Mesendoderm (in vitro differentiated cells): ENCODE results near the gene RAB26.

Experiments used
- DNase-seq: peaks from one replicate; pipeline ENCODE4 v3.0.0; 2013
- H2AK5ac ChIP-seq: 2 replicates; pipeline ENCODE4 v1.6.1; 2013; ENCODE audit warnings: low read length, inconsistent platforms
- H2BK120ac ChIP-seq: 2 replicates; pipeline ENCODE4 v1.6.1; 2013; ENCODE audit warnings: low read depth, mild to moderate bottlenecking, low read length, moderate library complexity, mixed read lengths
- H2BK15ac ChIP-seq: replicated peaks from 2 replicates; pipeline ENCODE4 v1.6.1; 2013; ENCODE audit warnings: low read depth, mild to moderate bottlenecking, moderate library complexity
- H2BK5ac ChIP-seq: 2 replicates; pipeline ENCODE4 v1.6.1; 2013; ENCODE audit warnings: low read length, inconsistent platforms
- H3K18ac ChIP-seq: 2 replicates; pipeline ENCODE4 v1.6.1; 2013; ENCODE audit warnings: mild to moderate bottlenecking, low read length, mixed read lengths
- H3K23ac ChIP-seq: one replicate; pipeline ENCODE4 v1.6.1; 2013; ENCODE audit warnings: low read length
- H3K27ac ChIP-seq: 2 replicates; pipeline ENCODE4 v1.5.1; 2013; ENCODE audit warnings: low read depth, mild to moderate bottlenecking, inconsistent platforms, low read length, moderate library complexity
- H3K27me3 ChIP-seq: 2 replicates; pipeline ENCODE4 v1.6.1; 2013; ENCODE audit warnings: low read length, control low read depth, mild to moderate bottlenecking, inconsistent platforms; ENCODE audit not compliant: insufficient read depth, poor library complexity
- H3K36me3 ChIP-seq: 2 replicates; pipeline ENCODE4 v1.6.1; 2013; ENCODE audit warnings: low read length, inconsistent platforms; ENCODE audit not compliant: control insufficient read depth, insufficient read depth
- H3K4ac ChIP-seq: one replicate; pipeline ENCODE4 v1.6.1; 2013; ENCODE audit warnings: low read depth, mild to moderate bottlenecking, low read length, moderate library complexity
- H3K4me1 ChIP-seq: 2 replicates; pipeline ENCODE4 v1.6.1; 2013; ENCODE audit warnings: low read depth, low read length, inconsistent platforms; ENCODE audit not compliant: control insufficient read depth
- H3K4me2 ChIP-seq: 2 replicates; pipeline ENCODE4 v1.6.1; 2013; ENCODE audit warnings: low read length
- H3K4me3 ChIP-seq: 2 replicates; pipeline ENCODE4 v1.5.1; 2013; ENCODE audit warnings: mild to moderate bottlenecking, low read length
- H3K56ac ChIP-seq: one replicate; pipeline ENCODE4 v1.6.1; 2013; ENCODE audit warnings: low read length
- H3K79me1 ChIP-seq: 2 replicates; pipeline ENCODE4 v1.6.1; 2013; ENCODE audit warnings: low read length, inconsistent platforms
- H3K79me2 ChIP-seq: 2 replicates; pipeline ENCODE4 v1.6.1; 2013; ENCODE audit warnings: mild to moderate bottlenecking, low read length; ENCODE audit not compliant: control insufficient read depth, insufficient read depth
- H3K9ac ChIP-seq: 2 replicates; pipeline ENCODE4 v1.6.1; 2013; ENCODE audit warnings: low read length, inconsistent platforms
- H4K5ac ChIP-seq: one replicate; pipeline ENCODE4 v1.6.1; 2013; ENCODE audit warnings: low read length
- H4K8ac ChIP-seq: one replicate; pipeline ENCODE4 v1.6.1; 2013; ENCODE audit warnings: low read depth, mild to moderate bottlenecking, control low read depth, low read length, moderate library complexity
- WGBS: extraction: QIAGEN DNeasy Blood & Tissue Kit; methylation state at CpG from one replicate; pipeline ENCODE4 v1.1.7; 2013; ENCODE audit warnings: low lambda C conversion rate, missing lambda C conversion rate; ENCODE audit not compliant: insufficient coverage; ENCODE audit errors: extremely low coverage; 5-methylcytosine and 5-hydroxymethylcytosine counted together

Gene RAB26

GRCh38 chr16:2170587-2171435 is 22.4 kb downstream of the RAB26 start:
- H2AK5ac ChIP-seq, result no peak overlapping the region
- H2BK5ac ChIP-seq, result no peak overlapping the region
- no peak overlapping the region for H3K56ac ChIP-seq
- no peak overlapping the region for H3K9ac ChIP-seq
- H3K27me3 ChIP-seq, result no peaks in the 10 kb centered on the region
- no peak overlapping the region for H4K5ac ChIP-seq
- WGBS, result no CpG with 5 or more reads among the region's 47 CpGs
- no peak overlapping the region for H4K8ac ChIP-seq
- H3K79me1 ChIP-seq, result peaks cover 5% of the 10 kb centered on the region
- H2BK15ac ChIP-seq, result no peak overlapping the region
- H3K79me2 ChIP-seq, result no peaks in the 10 kb centered on the region
- H3K4me1 ChIP-seq, result no peaks in the 10 kb centered on the region
- no peak for DNase-seq
- no peak overlapping the region for H3K4ac ChIP-seq
- H3K4me3 ChIP-seq, result no peak overlapping the region
- H3K4me2 ChIP-seq, result no peak overlapping the region
- peaks cover 21% of the 10 kb centered on the region for H3K36me3 ChIP-seq
- H3K27ac ChIP-seq, result no peak overlapping the region
- H3K18ac ChIP-seq, result no peak overlapping the region
- no peak overlapping the region for H3K23ac ChIP-seq
- no peak overlapping the region for H2BK120ac ChIP-seq

DNA sequence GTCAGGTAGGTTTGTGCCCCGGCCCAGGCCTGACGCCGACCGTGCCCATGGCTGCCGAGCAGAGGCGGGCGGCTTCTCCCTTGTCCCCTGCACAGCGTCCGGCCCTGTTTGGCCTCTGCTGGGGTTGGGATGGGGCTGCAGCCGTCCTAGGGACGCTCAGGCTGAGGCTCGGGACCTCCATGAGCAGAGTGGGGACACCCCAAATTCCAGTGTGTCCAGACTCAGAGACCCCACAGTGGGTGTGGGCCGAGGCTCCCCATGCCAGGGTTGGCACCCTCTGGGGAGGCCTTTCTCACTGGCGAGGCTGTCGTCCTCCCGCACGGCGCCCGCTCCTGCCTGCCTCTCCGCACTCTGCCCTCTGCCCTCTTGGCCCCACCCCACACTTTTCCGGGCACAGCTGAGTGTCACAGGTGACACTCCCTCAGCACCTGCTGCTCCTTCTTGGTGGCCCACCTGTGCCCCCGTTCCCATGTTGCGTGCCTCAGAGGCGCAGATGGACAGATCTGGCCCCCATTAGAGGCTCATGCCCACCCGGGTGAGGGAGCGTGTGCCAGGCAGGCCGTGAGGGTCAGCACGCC is 23.3 kb downstream of the RAB26 start:
- WGBS, result no CpG with 5 or more reads among the region's 28 CpGs
- Histone ChIP-seq H3K79me2 (no peaks in the 10 kb centered on the region), H3K36me3 (peaks cover 20% of the 10 kb centered on the region), H2BK120ac (no peak overlapping the region), H3K4ac (no peak overlapping the region), H3K4me1 (no peaks in the 10 kb centered on the region), H2BK15ac (no peak overlapping the region), H3K4me3 (no peak overlapping the region), H3K4me2 (no peak overlapping the region), H2AK5ac (no peak overlapping the region), H3K27ac (no peak overlapping the region), H3K56ac (no peak overlapping the region), H3K18ac (no peak overlapping the region), H4K8ac (no peak overlapping the region), H3K23ac (no peak overlapping the region), H4K5ac (no peak overlapping the region), H2BK5ac (no peak overlapping the region), H3K79me1 (peaks cover 2% of the 10 kb centered on the region), H3K9ac (no peak overlapping the region), H3K27me3 (no peaks in the 10 kb centered on the region)
- DNase-seq, result no peak

DNA sequence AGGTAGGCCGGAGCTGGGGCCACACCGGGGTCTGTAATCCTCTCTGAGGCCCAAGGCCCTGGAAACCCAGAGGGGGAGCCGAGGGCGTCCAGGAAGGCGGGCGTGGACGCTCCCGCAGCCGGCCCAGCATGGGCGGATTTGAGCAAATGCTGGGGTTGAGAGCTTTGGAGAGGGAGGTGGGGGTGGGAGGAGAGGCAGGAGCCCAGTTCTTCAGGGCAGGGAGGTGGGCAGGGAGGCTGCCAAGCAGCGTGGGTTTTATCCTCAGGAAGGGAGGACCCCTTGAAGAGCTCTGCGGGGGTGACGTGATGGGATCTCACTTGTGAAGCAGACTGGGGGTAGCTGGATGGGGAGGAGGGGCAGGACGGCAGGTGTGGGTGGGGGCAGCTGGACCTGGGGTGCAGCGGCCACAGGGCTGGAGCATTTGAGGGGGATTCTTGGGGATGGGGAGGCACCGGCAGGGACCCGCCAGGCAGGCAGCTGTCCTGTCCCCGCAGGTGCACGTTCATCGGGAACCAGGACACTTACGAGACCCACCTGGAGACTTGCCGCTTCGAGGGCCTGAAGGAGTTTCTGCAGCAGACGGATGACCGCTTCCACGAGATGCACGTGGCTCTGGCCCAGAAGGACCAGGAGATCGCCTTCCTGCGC is 24.4 kb downstream of the RAB26 start:
- Histone ChIP-seq H2BK5ac (no peak overlapping the region), H3K4me3 (no peak overlapping the region), H3K36me3 (peaks cover 20% of the 10 kb centered on the region), H3K79me2 (no peaks in the 10 kb centered on the region), H2BK15ac (no peak overlapping the region), H3K79me1 (no peaks in the 10 kb centered on the region), H4K5ac (no peak overlapping the region), H3K27me3 (no peaks in the 10 kb centered on the region), H3K4me1 (no peaks in the 10 kb centered on the region), H3K23ac (no peak overlapping the region), H3K9ac (no peak overlapping the region), H4K8ac (no peak overlapping the region), H2AK5ac (no peak overlapping the region), H3K27ac (no peak overlapping the region), H2BK120ac (no peak overlapping the region), H3K4me2 (no peak overlapping the region), H3K18ac (no peak overlapping the region), H3K56ac (no peak overlapping the region), H3K4ac (no peak overlapping the region)
- WGBS, result no CpG with 5 or more reads among the region's 29 CpGs
- DNase-seq, result no peak

DNA sequence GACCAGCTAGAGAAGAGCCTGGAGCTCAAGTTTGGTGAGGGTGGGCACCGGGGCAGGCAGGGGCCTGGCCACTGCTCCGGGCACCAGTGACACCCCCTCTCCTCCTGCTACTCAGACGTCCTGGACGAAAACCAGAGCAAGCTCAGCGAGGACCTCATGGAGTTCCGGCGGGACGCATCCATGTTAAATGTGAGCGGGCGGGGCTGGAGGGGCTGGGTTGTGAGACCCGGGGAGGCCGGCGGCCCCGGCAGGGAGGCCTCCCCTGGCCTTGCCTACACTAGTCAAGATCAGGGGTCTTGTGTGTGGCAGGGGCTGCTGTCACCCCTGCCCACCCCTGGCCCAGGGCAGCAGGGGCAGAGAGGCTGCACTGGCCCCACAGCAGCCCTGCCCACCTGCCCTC is 24.9 kb downstream of the RAB26 start:
- no peaks in the 10 kb centered on the region for H3K27me3 ChIP-seq
- H3K79me1 ChIP-seq, result no peaks in the 10 kb centered on the region
- no peak overlapping the region for H3K23ac ChIP-seq
- H3K36me3 ChIP-seq, result peaks cover 20% of the 10 kb centered on the region
- H3K4me1 ChIP-seq, result no peaks in the 10 kb centered on the region
- no peak overlapping the region for H3K4me3 ChIP-seq
- no peaks in the 10 kb centered on the region for H3K79me2 ChIP-seq
- no peak overlapping the region for H3K18ac ChIP-seq
- DNase-seq, result no peak
- H2AK5ac ChIP-seq, result no peak overlapping the region
- H3K4me2 ChIP-seq, result no peak overlapping the region
- H3K9ac ChIP-seq, result no peak overlapping the region
- H4K5ac ChIP-seq, result no peak overlapping the region
- no peak overlapping the region for H2BK15ac ChIP-seq
- no CpG with 5 or more reads among the region's 14 CpGs for WGBS
- no peak overlapping the region for H3K56ac ChIP-seq
- no peak overlapping the region for H3K27ac ChIP-seq
- H3K4ac ChIP-seq, result no peak overlapping the region
- no peak overlapping the region for H2BK120ac ChIP-seq
- H4K8ac ChIP-seq, result no peak overlapping the region
- H2BK5ac ChIP-seq, result no peak overlapping the region

DNA sequence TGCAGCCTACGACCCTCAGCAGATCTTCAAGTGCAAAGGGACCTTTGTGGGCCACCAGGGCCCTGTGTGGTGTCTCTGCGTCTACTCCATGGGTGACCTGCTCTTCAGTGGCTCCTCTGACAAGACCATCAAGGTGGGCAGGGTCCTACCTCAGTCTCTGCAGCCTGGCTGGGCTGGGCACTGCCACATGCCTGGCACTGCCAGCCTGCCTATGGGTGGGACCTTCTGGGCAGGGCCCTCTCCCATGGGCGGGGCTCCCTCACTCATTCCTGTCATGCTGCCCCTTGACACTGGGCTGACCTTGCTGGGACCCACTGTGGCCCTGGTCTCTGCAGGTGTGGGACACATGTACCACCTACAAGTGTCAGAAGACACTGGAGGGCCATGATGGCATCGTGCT is 25.5 kb downstream of the RAB26 start:
- no peak overlapping the region for H3K27ac ChIP-seq
- no peak overlapping the region for H3K56ac ChIP-seq
- H3K4me3 ChIP-seq, result no peak overlapping the region
- H3K4ac ChIP-seq, result no peak overlapping the region
- H2BK15ac ChIP-seq, result no peak overlapping the region
- H3K79me1 ChIP-seq, result no peaks in the 10 kb centered on the region
- H4K5ac ChIP-seq, result no peak overlapping the region
- H2BK120ac ChIP-seq, result no peak overlapping the region
- DNase-seq, result no peak
- H3K36me3 ChIP-seq, result peaks cover 20% of the 10 kb centered on the region
- no peaks in the 10 kb centered on the region for H3K4me1 ChIP-seq
- no peak overlapping the region for H2BK5ac ChIP-seq
- no peak overlapping the region for H3K23ac ChIP-seq
- H2AK5ac ChIP-seq, result no peak overlapping the region
- H3K18ac ChIP-seq, result no peak overlapping the region
- H4K8ac ChIP-seq, result no peak overlapping the region
- H3K27me3 ChIP-seq, result no peaks in the 10 kb centered on the region
- H3K4me2 ChIP-seq, result no peak overlapping the region
- H3K79me2 ChIP-seq, result no peaks in the 10 kb centered on the region
- no CpG with 5 or more reads among the region's 4 CpGs for WGBS
- H3K9ac ChIP-seq, result no peak overlapping the region
